ENCODE measurements around the gene DNAJC1. TPM values are rescaled to one million over a fixed set of nuclear protein-coding genes. Genes with fewer than 3 reads are reported as not detected.

DNAJC1 gene
- total and polyA plus RNA-seq, 10 of the 15 experiments (the other 5 are each of a cell fraction or from before 2014, with no cell fraction given), result 2.5 to 39.3 (median 20.4) TPM

DNA sequence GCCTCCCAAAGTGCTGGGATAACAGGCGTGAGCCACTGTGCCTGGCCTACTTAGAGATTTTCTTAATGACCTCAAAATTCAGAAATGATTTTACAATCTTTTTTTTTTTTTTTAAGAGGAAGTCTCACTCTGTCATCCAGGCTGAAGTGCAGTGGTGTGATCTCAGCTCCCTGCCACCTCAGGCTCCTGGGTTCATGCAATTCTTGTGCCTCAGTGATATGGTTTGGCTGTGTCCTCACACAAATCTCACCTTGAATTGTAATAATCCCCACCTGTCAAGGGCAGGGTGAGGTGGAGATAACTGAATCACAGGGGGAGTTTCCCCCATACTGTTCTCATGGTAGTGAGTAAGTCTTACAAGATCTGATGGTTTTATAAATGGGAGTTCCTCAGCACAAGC lies 159.9 kb downstream of the DNAJC1 start:
- no peak for TF ChIP-seq CREB1 (IDR thresholded peaks at IDR 0.05; ENCODE audit: low read depth)
- TF ChIP-seq SMC3 (IDR thresholded peaks at IDR 0.05; ENCODE audit: borderline replicate concordance, low read length), result no peak
- TF ChIP-seq, protein P1, sequence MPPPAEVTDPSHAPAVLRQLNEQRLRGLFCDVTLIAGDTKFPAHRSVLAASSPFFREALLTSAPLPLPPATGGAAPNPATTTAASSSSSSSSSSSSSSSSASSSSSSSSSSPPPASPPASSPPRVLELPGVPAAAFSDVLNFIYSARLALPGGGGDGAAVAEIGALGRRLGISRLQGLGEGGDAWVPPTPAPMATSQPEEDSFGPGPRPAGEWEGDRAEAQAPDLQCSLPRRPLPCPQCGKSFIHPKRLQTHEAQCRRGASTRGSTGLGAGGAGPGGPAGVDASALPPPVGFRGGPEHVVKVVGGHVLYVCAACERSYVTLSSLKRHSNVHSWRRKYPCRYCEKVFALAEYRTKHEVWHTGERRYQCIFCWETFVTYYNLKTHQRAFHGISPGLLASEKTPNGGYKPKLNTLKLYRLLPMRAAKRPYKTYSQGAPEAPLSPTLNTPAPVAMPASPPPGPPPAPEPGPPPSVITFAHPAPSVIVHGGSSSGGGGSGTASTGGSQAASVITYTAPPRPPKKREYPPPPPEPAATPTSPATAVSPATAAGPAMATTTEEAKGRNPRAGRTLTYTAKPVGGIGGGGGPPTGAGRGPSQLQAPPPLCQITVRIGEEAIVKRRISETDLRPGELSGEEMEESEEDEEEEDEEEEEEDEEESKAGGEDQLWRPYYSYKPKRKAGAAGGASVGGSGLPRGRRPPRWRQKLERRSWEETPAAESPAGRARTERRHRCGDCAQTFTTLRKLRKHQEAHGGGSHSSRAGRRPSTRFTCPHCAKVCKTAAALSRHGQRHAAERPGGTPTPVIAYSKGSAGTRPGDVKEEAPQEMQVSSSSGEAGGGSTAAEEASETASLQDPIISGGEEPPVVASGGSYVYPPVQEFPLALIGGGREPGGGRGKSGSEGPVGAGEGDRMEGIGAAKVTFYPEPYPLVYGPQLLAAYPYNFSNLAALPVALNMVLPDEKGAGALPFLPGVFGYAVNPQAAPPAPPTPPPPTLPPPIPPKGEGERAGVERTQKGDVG (CRISPR knock-in tag; IDR thresholded peaks at IDR 0.05), result no peak
- no peak for TF ChIP-seq ZNF217 (IDR thresholded peaks at IDR 0.05)
- no peak for TF ChIP-seq FOXM1 (IDR thresholded peaks at IDR 0.05; ENCODE audit: low read depth, low read length)
- TF ChIP-seq, protein P2, sequence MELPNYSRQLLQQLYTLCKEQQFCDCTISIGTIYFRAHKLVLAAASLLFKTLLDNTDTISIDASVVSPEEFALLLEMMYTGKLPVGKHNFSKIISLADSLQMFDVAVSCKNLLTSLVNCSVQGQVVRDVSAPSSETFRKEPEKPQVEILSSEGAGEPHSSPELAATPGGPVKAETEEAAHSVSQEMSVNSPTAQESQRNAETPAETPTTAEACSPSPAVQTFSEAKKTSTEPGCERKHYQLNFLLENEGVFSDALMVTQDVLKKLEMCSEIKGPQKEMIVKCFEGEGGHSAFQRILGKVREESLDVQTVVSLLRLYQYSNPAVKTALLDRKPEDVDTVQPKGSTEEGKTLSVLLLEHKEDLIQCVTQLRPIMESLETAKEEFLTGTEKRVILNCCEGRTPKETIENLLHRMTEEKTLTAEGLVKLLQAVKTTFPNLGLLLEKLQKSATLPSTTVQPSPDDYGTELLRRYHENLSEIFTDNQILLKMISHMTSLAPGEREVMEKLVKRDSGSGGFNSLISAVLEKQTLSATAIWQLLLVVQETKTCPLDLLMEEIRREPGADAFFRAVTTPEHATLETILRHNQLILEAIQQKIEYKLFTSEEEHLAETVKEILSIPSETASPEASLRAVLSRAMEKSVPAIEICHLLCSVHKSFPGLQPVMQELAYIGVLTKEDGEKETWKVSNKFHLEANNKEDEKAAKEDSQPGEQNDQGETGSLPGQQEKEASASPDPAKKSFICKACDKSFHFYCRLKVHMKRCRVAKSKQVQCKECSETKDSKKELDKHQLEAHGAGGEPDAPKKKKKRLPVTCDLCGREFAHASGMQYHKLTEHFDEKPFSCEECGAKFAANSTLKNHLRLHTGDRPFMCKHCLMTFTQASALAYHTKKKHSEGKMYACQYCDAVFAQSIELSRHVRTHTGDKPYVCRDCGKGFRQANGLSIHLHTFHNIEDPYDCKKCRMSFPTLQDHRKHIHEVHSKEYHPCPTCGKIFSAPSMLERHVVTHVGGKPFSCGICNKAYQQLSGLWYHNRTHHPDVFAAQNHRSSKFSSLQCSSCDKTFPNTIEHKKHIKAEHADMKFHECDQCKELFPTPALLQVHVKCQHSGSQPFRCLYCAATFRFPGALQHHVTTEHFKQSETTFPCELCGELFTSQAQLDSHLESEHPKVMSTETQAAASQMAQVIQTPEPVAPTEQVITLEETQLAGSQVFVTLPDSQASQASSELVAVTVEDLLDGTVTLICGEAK (IDR thresholded peaks at IDR 0.05; ENCODE audit: borderline replicate concordance), result no peak
- TF ChIP-seq TCF12 (IDR thresholded peaks at IDR 0.05; ENCODE audit: low read depth, low read length), result no peak
- TF ChIP-seq ZBTB33 (IDR thresholded peaks at IDR 0.05), result no peak
- TF ChIP-seq SRF (IDR thresholded peaks at IDR 0.05; ENCODE audit: low read depth in 2 of 2, low read length in 2 of 2), result no peak
- no peak for TF ChIP-seq TCF3 (IDR thresholded peaks at IDR 0.05; ENCODE audit: borderline replicate concordance, insufficient read depth, low read depth, low read length)
- no peak for TF ChIP-seq IRF3 (IDR thresholded peaks at IDR 0.05)
- no peaks in the 10 kb centered on the region for H3K9me3 ChIP-seq (replicated peaks; ENCODE audit: control insufficient read depth, insufficient read depth, low read length)
- H3K79me2 ChIP-seq (ENCODE audit: control insufficient read depth, insufficient read depth, low read length), result no peaks in the 10 kb centered on the region
- in situ Hi-C loops (cut with MboI), result no loop called here
- ATAC-seq, result no peak
- no peak for DNase-seq (ENCODE audit: low read depth, low spot score)
- BruUV-seq (replicated peaks), result no TSS peak
- H4K20me1 ChIP-seq (ENCODE audit: control insufficient read depth, insufficient read depth), result no peaks in the 10 kb centered on the region
- no peaks in the 10 kb centered on the region for H3K36me3 ChIP-seq (ENCODE audit: control insufficient read depth in 2 of 2, insufficient read depth in 2 of 2, low read length in 1 of 2)
- intact Hi-C loops (cut with micrococcal nuclease; ENCODE audit: unreplicated experiment), result no loop called here
- ChIA-PET POLR2A (interaction anchor here (0.7 kb wide), 1 partner anchor 20 kb away, joined by 3 read pairs; no protein-coding TSS in a partner anchor), SMC1A (ENCODE audit: uncharacterized antibody, unreplicated experiment) (no interaction called here), CTCF (interaction anchor here (0.5 to 1.1 kb wide), 2 partner anchors 28 to 37 kb away, joined by 3 read pairs; no protein-coding TSS in a partner anchor), RAD21 (ENCODE audit: unreplicated experiment) (interaction anchor here (0.6 kb wide), 1 partner anchor 14 kb away, joined by 3 read pairs; no protein-coding TSS in a partner anchor)
- no peak overlapping the region for H3K27ac ChIP-seq (ENCODE audit: control insufficient read depth, insufficient read depth)
- no peak overlapping the region for H3K9ac ChIP-seq (ENCODE audit: control insufficient read depth, insufficient read depth, low read length)
- FAIRE-seq, result no peak
- 43% methylated on average over 1 of the region's 1 CpG for WGBS (ENCODE audit: insufficient coverage, insufficient replicate concordance, low lambda C conversion rate, missing lambda C conversion rate)
- no peaks in the 10 kb centered on the region for H3K4me1 ChIP-seq (ENCODE audit: control insufficient read depth, insufficient read depth, low read length)
- no peak overlapping the region for H3K4me3 ChIP-seq
- H3K27me3 ChIP-seq (replicated peaks in 1 of 2; ENCODE audit: control insufficient read depth in 2 of 2, insufficient read depth in 2 of 2, low read length in 1 of 2), result no peaks in the 10 kb centered on the region
- H3K4me2 ChIP-seq (ENCODE audit: control insufficient read depth, insufficient read depth), result no peak overlapping the region
- H2AFZ ChIP-seq (ENCODE audit: control insufficient read depth, low read depth, low read length), result no peak overlapping the region

Measured in GM12878 (cell line).